Right renal pelvis (tissue), 4 donors: Measurements from ENCODE around the gene CKS1B. TPM values are rescaled to one million over a fixed set of nuclear protein-coding genes. Genes with fewer than 3 reads are reported as not detected.

ENCODE experiments used
- DNase-seq, 4 donors: peaks; one replicate each; pipeline ENCODE4 v3.0.0-alpha.2; 2013; ENCODE audit warnings: low read depth in 4 of 4, low spot score in 3 of 4, missing footprints in 1 of 4
- polyA plus RNA-seq, 4 donors: library from polyadenylated mRNA; unstranded; fragments of 120-200 nt; gene quantifications; one replicate each; pipeline ENCODE4 v1.2.1, GENCODE V29; 2013; ENCODE audit not compliant: insufficient read length in 4 of 4

The CKS1B gene
- polyA plus RNA-seq, 4 donors, result 89.4 to 103 (median 100) TPM

DNA sequence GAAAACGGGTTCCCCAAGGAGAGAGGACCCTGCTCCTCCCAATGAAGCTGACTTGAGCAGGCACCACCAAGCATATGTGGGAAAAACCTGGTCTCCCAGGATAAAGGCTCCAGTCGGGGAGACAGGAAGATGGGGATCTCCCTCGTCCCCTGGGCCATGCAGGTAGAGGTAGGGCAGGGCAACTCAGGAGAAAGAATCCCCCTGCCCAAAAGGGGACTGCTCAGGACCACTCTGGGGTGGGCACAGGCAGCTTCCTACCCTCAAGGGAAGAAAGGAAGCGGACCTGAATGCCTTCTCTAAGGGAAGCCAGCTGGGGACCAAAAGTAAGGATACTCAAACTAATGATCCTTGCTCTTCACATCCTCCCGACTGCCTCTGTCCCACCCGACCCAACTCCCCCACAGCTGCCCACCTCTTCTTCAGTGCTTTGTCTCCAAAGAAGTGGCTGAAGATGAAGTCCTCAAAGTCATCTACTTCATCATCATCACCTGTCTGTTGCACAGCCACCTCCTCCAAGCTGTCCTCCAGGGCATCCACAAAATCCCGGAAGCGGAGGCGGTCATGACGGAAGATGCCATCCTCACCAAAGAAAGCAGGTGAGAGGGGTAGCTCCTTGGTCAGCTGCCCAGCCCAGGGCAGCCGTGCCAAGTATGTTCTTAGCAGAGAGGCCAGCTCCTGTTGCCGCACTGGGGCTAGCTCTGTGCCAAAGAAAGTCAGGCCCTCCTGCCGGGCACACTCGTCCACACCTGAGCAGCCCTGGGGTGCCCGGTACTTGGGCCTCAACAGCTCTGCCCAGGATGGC, 29.1 kb upstream of the CKS1B start:
- DNase-seq, result no peak

DNA sequence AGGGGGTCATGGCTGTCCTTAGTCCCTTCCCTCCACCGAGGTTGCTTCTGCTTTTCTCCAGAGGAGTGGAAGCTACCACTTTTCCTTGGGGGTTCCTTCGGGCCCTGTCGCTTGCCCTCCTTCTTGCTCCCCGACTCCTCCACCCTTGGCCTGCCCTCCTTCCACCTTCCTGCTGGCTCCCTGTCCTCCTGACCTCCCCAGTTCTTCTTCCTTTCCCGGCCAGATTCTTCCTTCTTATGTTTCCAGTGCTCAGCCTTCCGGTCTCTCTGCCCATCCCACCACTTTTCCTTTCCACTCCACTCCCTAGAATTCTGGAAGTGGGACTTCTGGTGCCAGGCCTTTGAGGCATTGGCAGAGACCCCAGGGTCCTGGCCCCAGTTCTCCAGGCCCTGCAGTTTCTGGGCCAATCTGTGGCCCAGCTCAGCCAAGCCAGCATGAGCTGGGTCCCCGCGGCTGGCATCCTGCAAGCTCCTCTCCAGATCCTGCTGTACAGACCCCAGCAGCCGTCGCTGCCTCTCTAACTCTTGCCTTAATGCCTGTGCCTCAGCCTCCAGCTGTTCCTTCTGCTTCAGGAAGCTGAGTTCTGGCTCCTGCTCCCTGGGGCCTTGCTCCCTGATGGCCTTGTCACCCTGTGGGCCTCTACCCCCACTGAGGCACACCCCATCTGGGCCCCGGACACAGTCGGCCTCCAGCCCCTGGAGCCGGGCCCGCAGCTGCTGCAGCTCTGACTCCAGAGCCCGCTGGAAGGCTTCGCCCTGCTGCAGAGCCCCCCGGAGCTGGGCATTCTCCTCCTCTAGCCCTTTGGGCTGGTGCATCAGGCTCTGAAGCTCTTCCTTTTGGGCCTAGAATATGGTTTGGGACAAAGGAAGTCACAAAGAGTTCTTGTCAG, 28.3 kb upstream of the CKS1B start:
- DNase-seq, result no peak

DNA sequence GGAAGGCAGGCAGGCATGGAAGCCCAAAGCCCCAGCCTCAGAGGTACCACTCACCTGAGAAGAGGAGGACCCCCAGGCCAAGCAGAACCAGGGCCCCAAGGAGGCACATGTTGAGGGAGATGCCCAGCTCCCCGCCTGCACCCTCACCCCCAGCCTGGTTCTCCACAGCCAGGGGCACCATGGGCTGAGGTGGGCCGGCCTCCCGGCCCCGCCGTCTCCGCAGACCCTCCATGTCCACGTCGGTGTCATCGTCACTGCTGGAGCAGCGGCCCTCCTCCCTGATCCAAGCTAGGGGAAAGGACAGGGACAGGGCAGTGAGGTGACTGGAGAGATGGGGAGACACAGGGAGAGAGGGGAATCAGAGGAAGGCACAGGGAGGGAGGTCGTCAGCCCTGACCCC, 26.4 kb upstream of the CKS1B start:
- no peak for DNase-seq

DNA sequence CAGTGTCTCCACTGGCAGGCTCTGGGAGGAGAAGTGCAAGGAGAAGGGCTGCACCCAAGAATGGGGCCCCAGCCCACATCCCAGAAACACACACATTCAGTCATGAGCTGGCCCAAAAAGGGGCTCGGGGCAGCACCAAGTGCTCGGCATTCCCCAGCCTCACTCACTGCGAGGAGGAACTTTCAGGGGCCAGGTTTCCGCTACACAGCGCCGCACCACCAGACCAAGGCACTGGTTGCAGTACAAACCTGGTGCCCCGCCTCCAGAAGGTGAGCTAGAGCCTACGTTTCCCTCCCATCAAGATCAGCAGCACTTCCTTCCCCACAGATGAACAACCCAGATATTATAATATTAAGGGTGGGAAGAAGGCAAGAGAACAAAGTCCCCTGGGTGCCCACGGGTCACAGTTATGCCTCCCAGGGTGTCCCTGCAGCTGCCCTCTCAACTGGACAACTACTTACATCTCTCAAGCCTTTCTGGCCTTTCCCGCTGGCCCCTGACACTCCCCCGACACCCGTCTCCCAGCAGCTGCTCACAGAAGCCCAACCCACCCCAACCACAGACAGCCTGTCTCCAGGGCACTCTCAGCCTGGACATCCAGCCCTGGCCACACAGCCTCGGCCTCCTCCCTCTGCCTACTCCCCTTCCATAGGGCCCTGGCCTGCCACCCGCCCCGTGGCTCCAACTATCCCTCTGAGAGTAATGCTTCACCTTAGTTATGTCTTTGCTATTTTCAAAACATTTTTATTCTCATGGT, 22.4 kb upstream of the CKS1B start:
- DNase-seq, result no peak

DNA sequence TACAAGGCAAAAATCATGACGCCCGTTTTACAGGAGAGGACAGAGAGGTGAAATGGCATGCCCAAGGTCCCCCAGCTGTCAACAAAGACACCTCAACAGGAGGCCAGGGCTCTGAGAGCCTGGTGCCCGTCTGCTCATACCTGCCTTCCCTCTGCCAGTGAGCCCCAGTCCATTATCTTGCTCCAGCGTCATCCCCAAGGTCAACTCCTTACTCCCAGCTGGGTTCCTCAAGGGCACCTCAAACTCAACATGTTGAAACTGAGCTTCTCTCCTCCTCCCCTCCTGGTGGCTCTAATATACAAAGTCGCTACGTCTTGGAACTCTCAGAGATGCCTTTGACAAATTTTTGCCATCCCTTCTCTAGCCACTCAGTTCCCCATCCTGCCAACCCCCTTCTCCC, 21.8 kb upstream of the CKS1B start:
- DNase-seq, result no peak

DNA sequence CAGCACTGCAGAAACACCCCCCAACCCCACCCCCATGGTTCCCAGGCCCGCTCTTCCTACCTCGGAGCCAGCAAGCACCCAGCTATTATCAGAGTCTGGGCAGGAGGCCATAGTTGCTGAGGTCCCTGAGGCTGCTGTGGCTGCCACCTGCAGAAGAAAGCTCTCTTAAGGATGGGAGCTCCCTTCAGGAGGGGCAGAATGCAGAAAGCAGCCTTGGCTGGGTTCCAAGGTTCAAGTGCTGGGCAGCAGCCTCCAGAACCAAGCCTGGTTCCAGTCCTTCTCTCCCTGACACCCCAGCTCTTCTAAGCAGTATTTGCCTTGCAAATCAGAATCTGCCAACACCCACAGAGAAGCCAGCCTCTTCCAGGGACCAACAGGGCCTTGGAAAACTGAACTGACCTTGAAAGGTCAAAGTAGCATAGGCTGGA, 20.9 kb upstream of the CKS1B start:
- DNase-seq, result no peak

DNA sequence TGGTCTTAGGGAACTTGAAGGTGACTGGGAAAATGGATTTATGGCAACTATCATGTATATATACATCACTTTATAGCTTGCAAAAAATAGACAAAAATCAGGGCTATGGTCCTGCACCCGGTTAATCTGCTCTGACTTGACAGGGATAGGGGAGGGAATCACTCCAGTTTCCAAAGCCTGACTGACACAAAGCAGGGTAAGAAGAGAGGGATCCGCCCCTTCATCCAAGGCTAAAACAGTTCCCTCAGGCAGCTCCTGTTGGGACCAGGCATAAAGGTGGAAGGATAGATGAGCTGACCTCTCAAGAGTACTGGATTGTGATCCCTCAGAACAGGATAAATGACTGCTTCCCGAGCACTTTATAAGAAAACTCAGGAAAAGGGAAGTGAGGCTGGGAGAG, 19.9 kb upstream of the CKS1B start:
- no peak for DNase-seq

DNA sequence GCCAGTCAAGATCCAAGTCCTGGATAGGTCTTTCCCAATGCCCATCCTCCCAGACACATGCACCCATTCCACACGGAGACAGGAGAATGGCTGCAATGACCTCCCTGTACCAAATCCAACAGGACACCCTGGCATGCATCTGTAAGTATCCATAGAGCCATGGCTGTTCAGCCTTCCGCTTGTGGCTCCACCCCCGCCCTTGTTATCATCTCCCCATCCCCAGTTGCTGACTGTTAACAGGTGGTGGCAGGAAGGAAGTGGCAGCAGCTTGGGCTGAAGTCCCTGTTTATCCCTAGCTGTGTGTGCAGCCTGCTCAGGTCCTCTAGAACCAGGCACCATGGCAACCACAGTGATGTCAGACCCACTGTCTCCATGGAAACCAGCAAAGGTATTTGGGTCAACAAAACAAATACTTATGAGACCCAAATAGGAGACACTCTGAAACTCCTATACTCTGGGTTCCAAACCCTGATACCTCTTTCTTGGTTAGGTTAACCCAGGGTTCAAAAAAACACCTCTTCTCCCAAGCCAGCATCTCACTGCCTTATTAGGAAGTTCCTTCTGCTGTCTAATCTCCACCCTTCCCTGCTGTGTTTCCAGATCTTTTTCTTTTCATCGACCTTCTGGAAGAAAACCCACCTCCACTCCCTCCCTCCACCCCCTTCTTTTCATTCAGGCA, 19.3 kb upstream of the CKS1B start:
- no peak for DNase-seq

DNA sequence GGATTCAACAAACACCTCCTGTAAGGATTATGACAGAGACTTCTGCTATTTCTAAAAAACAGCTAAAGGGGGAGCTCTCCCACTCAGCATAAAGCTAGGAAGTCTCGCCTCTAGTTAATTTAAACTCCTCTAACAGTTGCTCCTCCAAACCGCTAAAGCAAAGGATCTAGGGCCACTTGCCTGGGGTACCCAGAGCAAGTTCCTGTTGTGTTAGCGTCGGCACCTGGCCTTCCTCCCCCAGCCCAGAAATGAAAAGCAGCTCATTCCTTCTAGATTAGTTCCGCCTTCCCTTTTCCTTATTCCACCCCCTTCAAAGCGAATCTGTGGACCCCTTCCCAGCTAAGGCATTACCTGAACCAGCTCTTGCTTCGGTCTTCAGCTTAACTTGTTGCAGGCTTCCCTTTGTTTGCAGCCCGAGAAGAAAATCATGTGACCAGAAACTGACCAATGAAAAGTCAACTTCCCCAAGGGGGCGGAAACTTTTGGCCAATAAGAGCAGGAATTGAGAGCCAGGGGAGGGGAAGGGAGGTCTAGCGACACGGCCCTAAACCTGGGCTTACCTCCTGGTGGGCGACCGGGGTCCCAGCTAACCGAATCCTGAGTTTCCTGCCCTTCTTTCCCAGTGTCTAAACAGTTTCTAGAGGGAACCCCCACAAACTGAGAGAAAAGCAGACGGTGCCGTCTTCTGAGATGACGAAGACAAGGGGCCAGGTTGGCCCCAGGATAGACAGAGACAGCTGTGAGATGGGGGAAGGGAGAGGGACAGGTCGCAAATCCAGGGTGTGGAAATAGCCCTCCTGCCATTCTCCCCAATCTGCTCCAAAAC, 18.6 kb upstream of the CKS1B start, which contains the start of gene PBXIP1:
Gene PBXIP1 (minus strand): TSS at position 382 of the 826 bp plus-strand sequence. CDS start 2,378 bp downstream, outside the sequence.
- DNase-seq, result peak; percentile 87 to 94 (median 92)

DNA sequence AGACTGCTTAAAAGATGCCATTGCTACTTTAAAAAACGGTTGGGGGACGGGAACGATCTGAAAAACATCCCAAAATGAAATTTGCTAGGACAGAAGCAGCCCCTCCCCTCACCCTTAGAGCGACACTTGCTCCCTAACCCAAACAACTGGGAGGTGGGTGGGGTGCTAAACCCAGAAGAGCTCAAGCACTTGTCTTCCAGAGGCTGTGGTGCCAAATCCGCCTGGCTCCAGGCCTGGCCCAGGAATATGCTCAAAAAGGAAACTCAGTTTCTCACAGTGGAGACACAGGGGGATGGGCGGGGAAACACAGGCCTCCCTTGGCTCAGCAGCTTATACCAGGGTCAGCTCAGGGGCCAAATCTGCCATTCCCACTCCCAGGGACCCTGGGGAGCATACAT, 17.9 kb upstream of the CKS1B start:
- no peak for DNase-seq

DNA sequence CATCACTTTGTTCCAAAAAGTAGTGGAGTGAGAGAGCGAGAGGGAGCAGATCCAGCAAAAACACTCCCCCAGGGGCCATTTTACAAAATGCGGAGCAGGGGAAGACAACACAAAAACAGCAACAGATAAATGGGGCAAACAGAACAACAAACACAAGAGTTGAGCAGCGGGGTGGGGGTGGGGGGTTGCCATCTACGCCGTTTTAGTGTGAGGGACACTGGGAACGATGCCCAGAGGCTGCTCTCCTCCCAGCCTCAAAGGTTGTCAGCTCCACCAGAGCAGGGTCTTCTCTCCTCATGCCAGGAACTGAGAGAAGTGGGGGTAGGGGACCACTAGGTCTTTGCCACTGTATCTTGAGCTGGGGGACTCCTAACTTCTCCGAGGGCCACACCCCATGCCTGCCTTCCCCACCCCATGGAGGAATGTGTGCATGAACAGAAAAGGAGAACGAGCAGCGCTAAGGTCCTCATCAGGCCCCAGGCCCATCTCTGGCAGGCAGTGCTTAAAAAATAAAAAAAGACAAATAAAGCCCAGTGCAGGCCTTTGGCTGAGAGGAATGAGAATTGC, 17.3 kb upstream of the CKS1B start:
- DNase-seq, result no peak

DNA sequence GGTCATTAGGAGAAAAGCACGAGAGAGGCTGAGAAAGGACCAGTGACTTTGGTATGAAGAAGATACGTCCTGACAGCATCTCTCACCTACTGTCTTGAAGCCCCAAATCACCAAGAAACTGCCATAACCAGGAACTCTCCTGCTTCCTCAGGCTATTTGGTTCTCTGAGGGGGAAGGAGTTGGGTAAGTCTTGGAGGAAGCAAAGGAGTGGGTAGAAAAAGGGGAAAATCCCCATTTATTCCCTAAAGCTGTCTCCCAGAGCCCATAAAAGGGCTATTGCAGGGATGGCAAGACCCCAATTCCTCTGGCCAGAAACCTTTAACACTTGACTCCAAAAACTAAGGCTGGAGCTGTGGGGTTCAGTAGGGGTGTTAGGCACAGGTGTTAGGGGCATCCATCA, 16.4 kb upstream of the CKS1B start:
- no peak for DNase-seq

DNA sequence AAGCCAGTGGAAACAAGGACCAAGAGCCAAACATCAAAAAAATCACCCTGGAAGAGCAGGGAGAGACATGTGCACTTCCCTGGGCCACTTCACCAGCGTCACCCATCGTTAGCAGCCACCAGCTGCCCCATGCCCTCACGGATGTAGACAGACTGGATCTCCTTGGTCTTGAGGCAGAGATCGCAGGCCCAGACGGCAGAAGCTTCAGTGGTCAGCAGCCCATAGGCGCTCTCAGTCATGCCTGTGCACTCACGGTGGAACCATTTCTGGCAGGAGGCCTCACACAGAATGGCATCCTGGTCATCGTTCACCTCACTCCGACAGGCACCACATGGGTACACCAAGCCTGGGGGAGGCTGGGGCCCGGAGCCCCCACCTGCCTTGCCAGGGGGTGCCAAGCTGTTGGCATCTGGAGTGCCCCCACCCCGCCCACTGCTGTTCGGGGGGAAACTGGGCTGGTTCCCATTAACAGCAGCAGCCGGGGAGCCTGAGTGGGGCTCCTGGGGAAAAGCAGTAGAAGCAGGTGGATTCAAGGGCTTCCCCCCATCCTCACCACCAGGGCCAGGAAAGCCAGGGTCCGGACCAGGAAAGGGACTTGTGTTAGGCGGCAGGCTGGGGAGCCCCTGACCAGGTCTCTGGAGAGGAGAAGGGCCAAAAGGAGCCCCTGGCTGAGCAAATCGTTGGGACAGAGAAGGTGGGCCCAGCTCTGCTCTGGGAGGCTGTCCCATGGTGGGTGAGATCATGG, 15.6 kb upstream of the CKS1B start:
- no peak for DNase-seq

DNA sequence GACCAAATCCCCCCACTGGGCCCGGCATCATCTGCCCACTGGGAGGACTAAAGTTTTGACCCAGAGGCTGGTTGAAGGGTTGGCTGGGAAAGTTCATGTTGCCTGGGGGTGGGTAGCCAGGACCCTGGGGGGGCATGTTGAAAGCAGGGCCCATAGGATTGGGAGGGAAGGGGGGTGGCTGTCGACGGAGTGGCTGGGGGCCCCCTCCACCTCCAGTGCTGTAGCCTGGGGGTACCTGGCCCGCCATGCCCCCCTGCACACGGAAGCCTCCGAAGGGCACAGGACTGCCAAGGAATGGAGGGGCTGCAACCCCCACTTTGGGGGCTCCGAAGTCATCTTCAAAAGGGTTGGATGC, 15.1 kb upstream of the CKS1B start:
- no peak for DNase-seq

DNA sequence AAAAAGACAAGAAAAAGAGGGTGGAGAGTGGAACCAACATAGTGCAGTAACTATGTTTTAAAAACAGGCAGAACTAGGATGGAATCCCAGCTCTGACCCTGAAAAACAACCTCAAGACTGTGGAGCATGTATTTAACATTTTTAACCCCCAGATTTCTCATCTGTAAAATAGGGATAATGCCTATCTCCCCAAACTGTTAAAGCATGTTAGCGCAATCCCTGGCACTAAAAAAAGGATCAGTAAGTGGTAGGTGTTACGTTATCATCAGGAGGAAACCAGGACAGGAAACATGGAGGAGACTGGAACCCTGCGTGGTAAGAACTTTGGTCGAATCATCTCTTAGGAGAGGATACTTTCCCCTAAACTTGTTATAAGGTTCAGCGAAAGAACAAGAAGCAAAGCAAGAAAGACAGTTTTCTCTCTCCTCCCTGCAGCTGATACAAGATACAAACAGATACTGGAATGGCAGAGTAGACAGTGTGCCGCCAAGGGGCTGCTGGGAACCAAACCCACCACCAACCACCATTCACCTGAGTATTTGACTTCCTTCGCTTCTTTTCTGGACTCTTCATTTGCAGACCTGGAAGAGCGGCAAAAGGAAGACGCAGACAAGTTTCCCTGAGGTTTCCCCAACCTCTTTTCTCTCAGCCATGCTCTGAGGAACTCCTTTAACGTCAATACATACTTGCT, 13.9 kb upstream of the CKS1B start:
- no peak for DNase-seq

DNA sequence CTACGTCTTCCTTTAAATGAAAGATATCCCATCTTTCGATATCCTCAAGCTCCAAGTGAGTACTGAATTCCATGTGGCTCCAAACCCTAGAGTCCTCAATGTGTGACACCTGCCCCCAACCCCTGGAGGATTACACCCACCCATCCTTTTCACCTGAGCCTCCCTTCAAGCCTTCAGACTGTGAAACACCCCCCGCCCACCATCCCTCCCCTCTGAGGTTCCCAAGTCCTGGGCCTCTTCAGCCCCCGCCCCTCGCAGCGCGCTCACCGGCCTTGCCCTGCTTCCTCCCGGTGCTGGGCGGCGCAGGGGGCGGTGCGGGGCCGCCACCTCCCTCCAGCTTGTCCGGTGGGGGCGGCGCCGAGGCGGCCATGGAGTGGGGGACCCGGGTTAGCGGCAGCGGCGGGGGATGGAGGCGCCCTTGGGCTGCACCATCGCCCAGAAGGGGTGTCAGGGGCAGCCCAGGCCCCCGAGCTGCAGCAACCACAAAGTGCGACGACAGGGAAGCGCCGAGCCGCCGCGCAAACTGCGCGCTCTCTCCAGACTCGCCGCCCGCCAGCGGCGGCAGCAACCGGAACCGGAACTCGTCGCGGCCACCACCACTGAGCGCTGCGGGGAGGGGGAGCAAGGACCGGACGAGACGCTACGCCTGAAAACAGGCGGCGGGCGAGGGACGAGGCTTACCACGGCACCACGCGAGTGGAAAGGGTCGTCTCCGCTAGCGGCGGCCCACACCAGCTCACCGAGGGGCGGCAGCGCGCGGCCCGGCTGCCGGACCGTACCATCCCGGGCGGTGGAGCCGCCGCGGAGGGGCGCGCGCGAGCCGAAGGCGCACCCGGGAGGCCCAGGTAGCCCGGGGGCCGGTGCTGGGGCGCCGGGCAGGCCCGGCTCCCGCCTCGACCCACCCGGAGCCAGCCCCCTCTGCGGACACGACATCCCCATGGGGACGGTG, 13.0 kb upstream of the CKS1B start, which contains the start of gene PYGO2:
Gene PYGO2 (minus strand): TSS at position 576 of the 949 bp plus-strand sequence. CDS start 206 bp downstream, at position 370.
- peak in 2 of 4 donors; percentile 68 to 82 for DNase-seq
